ENCODE measurements around the gene SRRM3.

DNA sequence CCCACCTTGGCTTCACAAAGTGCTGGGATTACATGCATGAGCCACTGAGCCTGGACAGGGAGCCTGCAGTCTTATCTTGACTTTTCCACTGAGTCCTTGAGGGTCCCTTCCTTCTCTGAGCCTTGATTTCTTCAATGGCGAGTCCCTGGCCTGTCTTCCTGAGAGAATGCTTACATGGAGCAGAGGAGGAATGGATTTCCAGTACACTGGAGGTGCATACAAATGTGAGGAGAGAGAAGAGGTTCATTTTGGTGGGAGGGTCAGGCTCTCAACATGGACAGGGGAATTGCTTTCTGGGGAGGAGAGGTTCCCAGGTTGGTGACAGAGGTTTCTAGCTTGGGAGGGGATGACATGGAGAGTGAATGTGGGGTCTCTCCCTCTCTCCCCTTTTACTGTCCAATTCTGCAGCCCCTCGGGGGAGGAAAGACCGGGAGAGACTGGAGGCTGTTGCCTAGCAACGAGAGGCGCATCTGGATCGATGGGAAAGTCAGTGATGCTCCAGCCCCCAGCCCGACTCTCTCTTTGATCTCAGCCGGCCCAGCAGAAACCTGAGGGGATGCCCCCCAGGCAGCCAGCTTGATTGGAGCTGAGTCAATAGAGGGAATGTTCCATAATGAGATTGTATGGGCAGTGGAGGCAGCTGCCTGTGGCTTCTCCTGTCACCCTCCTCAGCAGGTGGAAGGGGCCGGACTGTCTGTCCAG, 14.8 kb downstream of the SRRM3 start:
- TF ChIP-seq CTCF (tag by site-specific recombination; IDR thresholded peaks at IDR 0.05) (no peak), ZNF350 (tag by site-specific recombination; IDR thresholded peaks at IDR 0.05) (no peak), ZNF335 (tag by site-specific recombination; conservative IDR thresholded peaks at IDR 0.05) (no peak), ZNF274 (IDR thresholded peaks at IDR 0.05; ENCODE audit: low read length) (no peak), ZNF274 (tag by site-specific recombination; IDR thresholded peaks at IDR 0.05; ENCODE audit: borderline replicate concordance) (no peak), YY1 (tag by site-specific recombination; IDR thresholded peaks at IDR 0.05) (no peak)
- TF ChIP-seq, protein P1, sequence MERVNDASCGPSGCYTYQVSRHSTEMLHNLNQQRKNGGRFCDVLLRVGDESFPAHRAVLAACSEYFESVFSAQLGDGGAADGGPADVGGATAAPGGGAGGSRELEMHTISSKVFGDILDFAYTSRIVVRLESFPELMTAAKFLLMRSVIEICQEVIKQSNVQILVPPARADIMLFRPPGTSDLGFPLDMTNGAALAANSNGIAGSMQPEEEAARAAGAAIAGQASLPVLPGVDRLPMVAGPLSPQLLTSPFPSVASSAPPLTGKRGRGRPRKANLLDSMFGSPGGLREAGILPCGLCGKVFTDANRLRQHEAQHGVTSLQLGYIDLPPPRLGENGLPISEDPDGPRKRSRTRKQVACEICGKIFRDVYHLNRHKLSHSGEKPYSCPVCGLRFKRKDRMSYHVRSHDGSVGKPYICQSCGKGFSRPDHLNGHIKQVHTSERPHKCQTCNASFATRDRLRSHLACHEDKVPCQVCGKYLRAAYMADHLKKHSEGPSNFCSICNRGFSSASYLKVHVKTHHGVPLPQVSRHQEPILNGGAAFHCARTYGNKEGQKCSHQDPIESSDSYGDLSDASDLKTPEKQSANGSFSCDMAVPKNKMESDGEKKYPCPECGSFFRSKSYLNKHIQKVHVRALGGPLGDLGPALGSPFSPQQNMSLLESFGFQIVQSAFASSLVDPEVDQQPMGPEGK (tag by site-specific recombination; IDR thresholded peaks at IDR 0.05): no peak
- TF ChIP-seq, protein P2, sequence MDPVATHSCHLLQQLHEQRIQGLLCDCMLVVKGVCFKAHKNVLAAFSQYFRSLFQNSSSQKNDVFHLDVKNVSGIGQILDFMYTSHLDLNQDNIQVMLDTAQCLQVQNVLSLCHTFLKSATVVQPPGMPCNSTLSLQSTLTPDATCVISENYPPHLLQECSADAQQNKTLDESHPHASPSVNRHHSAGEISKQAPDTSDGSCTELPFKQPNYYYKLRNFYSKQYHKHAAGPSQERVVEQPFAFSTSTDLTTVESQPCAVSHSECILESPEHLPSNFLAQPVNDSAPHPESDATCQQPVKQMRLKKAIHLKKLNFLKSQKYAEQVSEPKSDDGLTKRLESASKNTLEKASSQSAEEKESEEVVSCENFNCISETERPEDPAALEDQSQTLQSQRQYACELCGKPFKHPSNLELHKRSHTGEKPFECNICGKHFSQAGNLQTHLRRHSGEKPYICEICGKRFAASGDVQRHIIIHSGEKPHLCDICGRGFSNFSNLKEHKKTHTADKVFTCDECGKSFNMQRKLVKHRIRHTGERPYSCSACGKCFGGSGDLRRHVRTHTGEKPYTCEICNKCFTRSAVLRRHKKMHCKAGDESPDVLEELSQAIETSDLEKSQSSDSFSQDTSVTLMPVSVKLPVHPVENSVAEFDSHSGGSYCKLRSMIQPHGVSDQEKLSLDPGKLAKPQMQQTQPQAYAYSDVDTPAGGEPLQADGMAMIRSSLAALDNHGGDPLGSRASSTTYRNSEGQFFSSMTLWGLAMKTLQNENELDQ (tag by site-specific recombination; IDR thresholded peaks at IDR 0.05; ENCODE audit: low read depth): no peak

All from HEK293 (cell line).